ACC112 (cell line): ENCODE measurements around the gene FAM149A.
A peak's percentile ranks its signal among the peaks of the same experiment; 100 is the strongest.

Experiments
- H2AFZ ChIP-seq: fragments of 200-600 bp; sonication (generic); one replicate; pipeline ENCODE4 v1.6.0; 2017; ENCODE audit warnings: antibody characterized with exemption, low read length; ENCODE audit not compliant: unreplicated experiment
- H3K27ac ChIP-seq: fragments of 200-600 bp; sonication (generic); 2 replicates; pipeline ENCODE4 v1.5.1; 2014; ENCODE audit warnings: low read depth, mild to moderate bottlenecking, antibody characterized with exemption, low read length, moderate library complexity
- H3K27me3 ChIP-seq: fragments of 200-600 bp; sonication (generic); 2 replicates; pipeline ENCODE4 v1.6.1; 2014; ENCODE audit warnings: mild to moderate bottlenecking, antibody characterized with exemption, low read length, moderate library complexity, mixed read lengths; ENCODE audit not compliant: insufficient read depth
- H3K36me3 ChIP-seq: fragments of 200-600 bp; sonication (generic); 2 replicates; pipeline ENCODE4 v1.6.1; 2016; ENCODE audit warnings: mild to moderate bottlenecking, antibody characterized with exemption, low read length, moderate library complexity, mixed read lengths; ENCODE audit not compliant: insufficient read depth
- H3K4me1 ChIP-seq: fragments of 200-600 bp; sonication (generic); one replicate; pipeline ENCODE4 v1.6.1; 2016; ENCODE audit warnings: low read length, mixed read lengths; ENCODE audit not compliant: insufficient read depth, unreplicated experiment, control insufficient read depth
- H3K4me3 ChIP-seq: fragments of 200-600 bp; sonication (generic); 2 replicates; pipeline ENCODE4 v1.5.1; 2014; ENCODE audit warnings: mild to moderate bottlenecking, low read depth, low read length
- H3K79me2 ChIP-seq: fragments of 200-600 bp; sonication (generic); one replicate; pipeline ENCODE4 v1.6.0; 2016; ENCODE audit warnings: low read length; ENCODE audit not compliant: control insufficient read depth, unreplicated experiment, insufficient read depth

The FAM149A gene

GRCh38 chr4:186104114-186104889 is at the start of gene FAM149A:
FAM149A (plus strand) TSS chr4:186104704.
- Histone ChIP-seq H3K27me3 (peaks cover 53% of the 10 kb centered on the region), H3K36me3 (no peaks in the 10 kb centered on the region), H2AFZ (peak within 1 kb of the TSS; percentile 27), H3K4me1 (no peaks in the 10 kb centered on the region), H3K4me3 (peak within 1 kb of the TSS; percentile 72), H3K27ac (no peak within 1 kb of the TSS), H3K79me2 (no peaks in the 10 kb centered on the region)

GRCh38 chr4:186058253-186058979 is 46.1 kb upstream of the FAM149A start:
- no peaks in the 10 kb centered on the region for H3K4me1 ChIP-seq
- H3K4me3 ChIP-seq: no peak overlapping the region
- H3K79me2 ChIP-seq: no peaks in the 10 kb centered on the region
- H2AFZ ChIP-seq: no peak overlapping the region
- H3K27me3 ChIP-seq: no peaks in the 10 kb centered on the region
- no peak overlapping the region for H3K27ac ChIP-seq
- H3K36me3 ChIP-seq: no peaks in the 10 kb centered on the region

GRCh38 chr4:186058980-186059316 is 45.6 kb upstream of the FAM149A start:
- H3K4me1 ChIP-seq: no peaks in the 10 kb centered on the region
- no peaks in the 10 kb centered on the region for H3K27me3 ChIP-seq
- H2AFZ ChIP-seq: no peak overlapping the region
- H3K27ac ChIP-seq: no peak overlapping the region
- no peak overlapping the region for H3K4me3 ChIP-seq
- no peaks in the 10 kb centered on the region for H3K79me2 ChIP-seq
- no peaks in the 10 kb centered on the region for H3K36me3 ChIP-seq

- H3K79me2 ChIP-seq: no peaks in the 10 kb centered on the region
- H3K36me3 ChIP-seq: no peaks in the 10 kb centered on the region
- H3K4me3 ChIP-seq: no peak overlapping the region
- H2AFZ ChIP-seq: no peak overlapping the region
- H3K27me3 ChIP-seq: no peaks in the 10 kb centered on the region
- no peaks in the 10 kb centered on the region for H3K4me1 ChIP-seq
- no peak overlapping the region for H3K27ac ChIP-seq
These were observed 42.6 kb upstream of the FAM149A start for GRCh38 chr4:186061921-186062320.

GRCh38 chr4:186067757-186068385 is 36.6 kb upstream of the FAM149A start:
- H3K4me1 ChIP-seq: no peaks in the 10 kb centered on the region
- peak overlapping the region; percentile 96 for H2AFZ ChIP-seq
- H3K27me3 ChIP-seq: no peaks in the 10 kb centered on the region
- H3K27ac ChIP-seq: no peak overlapping the region
- no peaks in the 10 kb centered on the region for H3K36me3 ChIP-seq
- peak overlapping the region; percentile 91 for H3K4me3 ChIP-seq
- H3K79me2 ChIP-seq: no peaks in the 10 kb centered on the region

GRCh38 chr4:186068581-186069348 is 35.7 kb upstream of the FAM149A start, which contains the start of gene TLR3:
TLR3 (plus strand) TSS chr4:186069156; CDS start chr4:186076620, 7,464 bp downstream.
- H3K36me3 ChIP-seq: no peaks in the 10 kb centered on the region
- no peaks in the 10 kb centered on the region for H3K27me3 ChIP-seq
- no peaks in the 10 kb centered on the region for H3K79me2 ChIP-seq
- H3K4me3 ChIP-seq: peak within 1 kb of the TSS; percentile 91
- 0 out of 2 replicates have a peak within 1 kb of the TSS, but pooled peaks have one; percentile 13 for H3K27ac ChIP-seq
- H3K4me1 ChIP-seq: no peaks in the 10 kb centered on the region
- H2AFZ ChIP-seq: peak within 1 kb of the TSS; percentile 96

GRCh38 chr4:186069729-186070128 is 34.8 kb upstream of the FAM149A start:
- Histone ChIP-seq H3K79me2 (no peaks in the 10 kb centered on the region), H3K27me3 (no peaks in the 10 kb centered on the region), H3K4me1 (no peaks in the 10 kb centered on the region), H3K4me3 (peak overlapping the region; percentile 91), H3K27ac (no peak overlapping the region), H2AFZ (peak overlapping the region; percentile 96), H3K36me3 (no peaks in the 10 kb centered on the region)

- H3K4me3 ChIP-seq: no peak overlapping the region
- H3K36me3 ChIP-seq: no peaks in the 10 kb centered on the region
- no peaks in the 10 kb centered on the region for H3K27me3 ChIP-seq
- H3K4me1 ChIP-seq: no peaks in the 10 kb centered on the region
- no peak overlapping the region for H3K27ac ChIP-seq
- H3K79me2 ChIP-seq: no peaks in the 10 kb centered on the region
- H2AFZ ChIP-seq: no peak overlapping the region
These were observed 32.0 kb upstream of the FAM149A start for GRCh38 chr4:186072516-186072915.

- no peaks in the 10 kb centered on the region for H3K27me3 ChIP-seq
- no peak overlapping the region for H2AFZ ChIP-seq
- no peak overlapping the region for H3K4me3 ChIP-seq
- no peaks in the 10 kb centered on the region for H3K79me2 ChIP-seq
- no peaks in the 10 kb centered on the region for H3K4me1 ChIP-seq
- H3K36me3 ChIP-seq: no peaks in the 10 kb centered on the region
- no peak overlapping the region for H3K27ac ChIP-seq
These were observed 30.3 kb upstream of the FAM149A start for GRCh38 chr4:186074189-186074588.

- H3K36me3 ChIP-seq: 0 out of 2 replicates have a peak, but pooled peaks cover 12% of the 10 kb centered on the region
- no peaks in the 10 kb centered on the region for H3K4me1 ChIP-seq
- no peak overlapping the region for H3K27ac ChIP-seq
- H3K79me2 ChIP-seq: no peaks in the 10 kb centered on the region
- no peaks in the 10 kb centered on the region for H3K27me3 ChIP-seq
- no peak overlapping the region for H3K4me3 ChIP-seq
- no peak overlapping the region for H2AFZ ChIP-seq
These were observed 25.4 kb upstream of the FAM149A start for GRCh38 chr4:186078981-186079638.
